ENCODE results near the gene ATG16L1. TPM values are rescaled to one million over a fixed set of nuclear protein-coding genes. Genes with fewer than 3 reads are reported as not detected.

ATG16L1 gene
- total and polyA plus RNA-seq, 9 of the 15 experiments (the other 6 are each of a cell fraction or from before 2014, with no cell fraction given), result 6.4 to 21.3 (median 17.2) TPM

DNA sequence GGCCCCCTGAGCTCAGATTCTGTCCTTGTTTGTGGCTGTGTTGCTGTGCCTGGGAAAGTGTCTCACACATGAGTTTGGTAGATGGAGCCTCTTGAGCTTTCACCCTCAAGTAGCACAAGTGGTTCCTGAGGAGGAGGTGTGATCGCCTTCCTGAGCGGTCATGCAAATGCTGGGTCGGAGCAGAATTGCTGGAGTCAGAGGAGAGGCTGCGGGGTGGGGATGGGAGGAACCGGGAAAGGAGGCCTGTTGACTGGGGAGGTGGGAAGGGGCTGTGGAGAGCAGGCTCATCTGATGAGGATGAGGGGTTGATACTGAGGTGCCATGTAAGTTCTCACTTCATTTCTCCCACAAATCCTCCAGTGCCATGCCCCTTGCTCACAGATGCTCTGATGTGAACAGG is 48.4 kb upstream of the ATG16L1 start:
- TF ChIP-seq POLR2AphosphoS5 (IDR thresholded peaks at IDR 0.05; ENCODE audit: control insufficient read depth, insufficient read depth, low read depth, low read length) (no peak), ZNF699 (CRISPR knock-in tag; IDR thresholded peaks at IDR 0.05; ENCODE audit: insufficient replicate concordance) (no peak), SIX5 (IDR thresholded peaks at IDR 0.05; ENCODE audit: borderline replicate concordance in 1 of 2, insufficient read depth in 1 of 2, low read depth in 1 of 2, low read length in 2 of 2) (no peak), CUX1 (CRISPR knock-in tag; IDR thresholded peaks at IDR 0.05) (no peak), HMG20B (CRISPR knock-in tag; IDR thresholded peaks at IDR 0.05) (no peak), ZNF507 (tag; conservative IDR thresholded peaks at IDR 0.05) (no peak), ZNF589 (CRISPR knock-in tag; IDR thresholded peaks at IDR 0.05; ENCODE audit: low read depth) (no peak), ZNF212 (CRISPR knock-in tag; IDR thresholded peaks at IDR 0.05) (no peak), XRCC5 (IDR thresholded peaks at IDR 0.05; ENCODE audit: low read depth, low read length) (no peak), NCOA2 (IDR thresholded peaks at IDR 0.05; ENCODE audit: partially characterized antibody in 2 of 2) (no peak), PHF8 (IDR thresholded peaks at IDR 0.05; ENCODE audit: borderline replicate concordance, low read length) (no peak), ZNF830 (CRISPR knock-in tag; IDR thresholded peaks at IDR 0.05) (no peak), ZNF23 (CRISPR knock-in tag; IDR thresholded peaks at IDR 0.05) (no peak), RFX5 (IDR thresholded peaks at IDR 0.05; ENCODE audit: low read depth, low read length) (no peak), GATAD2B (IDR thresholded peaks at IDR 0.05; ENCODE audit: borderline replicate concordance) (no peak)
- TF ChIP-seq, protein P1, sequence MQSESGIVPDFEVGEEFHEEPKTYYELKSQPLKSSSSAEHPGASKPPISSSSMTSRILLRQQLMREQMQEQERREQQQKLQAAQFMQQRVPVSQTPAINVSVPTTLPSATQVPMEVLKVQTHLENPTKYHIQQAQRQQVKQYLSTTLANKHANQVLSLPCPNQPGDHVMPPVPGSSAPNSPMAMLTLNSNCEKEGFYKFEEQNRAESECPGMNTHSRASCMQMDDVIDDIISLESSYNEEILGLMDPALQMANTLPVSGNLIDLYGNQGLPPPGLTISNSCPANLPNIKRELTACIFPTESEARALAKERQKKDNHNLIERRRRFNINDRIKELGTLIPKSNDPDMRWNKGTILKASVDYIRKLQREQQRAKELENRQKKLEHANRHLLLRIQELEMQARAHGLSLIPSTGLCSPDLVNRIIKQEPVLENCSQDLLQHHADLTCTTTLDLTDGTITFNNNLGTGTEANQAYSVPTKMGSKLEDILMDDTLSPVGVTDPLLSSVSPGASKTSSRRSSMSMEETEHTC (IDR thresholded peaks at IDR 0.05), result no peak
- H3K9me1 ChIP-seq (ENCODE audit: control insufficient read depth, insufficient read depth, low read length), result no peaks in the 10 kb centered on the region

More for the DNA sequence above, 48.4 kb upstream of the ATG16L1 start:
- Histone ChIP-seq H3K27me3 (ENCODE audit: control insufficient read depth in 2 of 2, insufficient read depth in 2 of 2, low read length in 2 of 2) (no peaks in the 10 kb centered on the region), H3K9me3 (replicated peaks; ENCODE audit: control insufficient read depth, insufficient read depth, low read depth, low read length) (no peaks in the 10 kb centered on the region; the same call in 1 of the 2 replicates), H3K4me3 (no peak overlapping the region), H3K36me3 (ENCODE audit: control insufficient read depth, insufficient read depth, low read length) (no peaks in the 10 kb centered on the region), H4K20me1 (replicated peaks; ENCODE audit: control insufficient read depth, insufficient read depth, low read length) (no peaks in the 10 kb centered on the region), H3K27ac (ENCODE audit: extremely low read depth, low read depth, low read length) (no peak overlapping the region), H3K4me2 (ENCODE audit: insufficient read depth, low read length) (no peak overlapping the region), H3K79me2 (ENCODE audit: control insufficient read depth, insufficient read depth, low read length) (no peaks in the 10 kb centered on the region), H2AFZ (ENCODE audit: low read depth, low read length) (no peak overlapping the region), H3K4me1 (replicated peaks in 1 of 2; ENCODE audit: control insufficient read depth in 2 of 2, insufficient read depth in 2 of 2, low read length in 2 of 2) (peaks cover 0 to 3% of the 10 kb centered on the region in 2 experiments; a peak in 3 of 5 replicates), H3K9ac (ENCODE audit: insufficient read depth in 1 of 2, low read depth in 2 of 2, low read length in 2 of 2) (no peak overlapping the region)
- no TSS peak for BruUV-seq (replicated peaks)
- ATAC-seq, result no peak
- WGBS (ENCODE audit: insufficient coverage, low coverage, missing lambda C conversion rate), result 50% methylated on average over 4 of the region's 5 CpGs
- CTCF ChIA-PET (ENCODE audit: low intra/inter-chr PET ratio), result no interaction called here
- intact Hi-C loops (cut with micrococcal nuclease) (no loop called here), in situ Hi-C loops (cut with MboI) (no loop called here)
- FAIRE-seq, result no peak
- DNase-seq (ENCODE audit: extremely low read depth in 1 of 4, low spot score in 3 of 4), result no peak
- POLR2A ChIA-PET, result interaction anchor here (0.7 to 1.2 kb wide), 2 partner anchors 14 to 16 kb away, joined by 3 to 4 read pairs; no protein-coding TSS in a partner anchor

All from K562 (cell line).